Stimulated activated CD4-positive, alpha-beta T cell treated with anti-CD3 and anti-CD28 coated beads, TNF-alpha, amount 100 ng/mL, for 48 hours (primary cell): ENCODE measurements around the gene EIF4E1B.

Experiments
- DNase-seq, 3 donors: peaks; one replicate each; pipeline ENCODE4 v3.0.0-alpha.2; 2020; ENCODE audit warnings: low read depth in 3 of 3

The EIF4E1B gene

GRCh38 chr5:176647030-176647842, 16.8 kb downstream of the EIF4E1B start, which contains the start of gene TSPAN17:
Gene TSPAN17 (plus strand): TSS chr5:176647484. CDS start chr5:176647616, 132 bp downstream.
- DNase-seq, result peak; percentile 99 to 100 (median 99)

GRCh38 chr5:176647843-176648473, 17.5 kb downstream of the EIF4E1B start:
- DNase-seq, result no peak

- DNase-seq, result no peak
Observed at GRCh38 chr5:176648474-176649194, 18.2 kb downstream of the EIF4E1B start.

GRCh38 chr5:176650354-176650884, 19.9 kb downstream of the EIF4E1B start:
- no peak for DNase-seq

- no peak for DNase-seq
Observed at GRCh38 chr5:176651472-176651980, 21.1 kb downstream of the EIF4E1B start.

- DNase-seq, result no peak
Observed at GRCh38 chr5:176652136-176652535, 21.7 kb downstream of the EIF4E1B start.

GRCh38 chr5:176653401-176654385, 23.2 kb downstream of the EIF4E1B start:
- DNase-seq, result peak; percentile 56 to 79 (median 77)

- no peak for DNase-seq
Observed at GRCh38 chr5:176654856-176655255, 24.4 kb downstream of the EIF4E1B start.

GRCh38 chr5:176656467-176656990, 26.1 kb downstream of the EIF4E1B start:
- DNase-seq, result no peak

- DNase-seq, result peak; percentile 36 to 46 (median 36)
Observed at GRCh38 chr5:176658007-176658599, 27.6 kb downstream of the EIF4E1B start.

GRCh38 chr5:176658817-176659511, 28.5 kb downstream of the EIF4E1B start:
- DNase-seq, result no peak

- DNase-seq, result no peak
Observed at GRCh38 chr5:176659512-176659839, 29.0 kb downstream of the EIF4E1B start.

GRCh38 chr5:176659860-176660461, 29.5 kb downstream of the EIF4E1B start:
- no peak for DNase-seq

- no peak for DNase-seq
Observed at GRCh38 chr5:176660530-176660859, 30.0 kb downstream of the EIF4E1B start.

GRCh38 chr5:176660860-176661641, 30.6 kb downstream of the EIF4E1B start:
- peak; percentile 59 to 83 (median 73) for DNase-seq

GRCh38 chr5:176661676-176662075, 31.2 kb downstream of the EIF4E1B start:
- DNase-seq, result no peak

- DNase-seq, result no peak
Observed at GRCh38 chr5:176662371-176663333, 32.2 kb downstream of the EIF4E1B start.
